GM12864 (cell line): ENCODE results near the gene ADARB1.

ENCODE experiments used
- DNase-seq: peaks from one replicate; pipeline ENCODE4 v3.0.0-alpha.2; 2011; ENCODE audit warnings: low read depth
- H3K4me3 ChIP-seq: 2 replicates; pipeline ENCODE4 v1.5.1; 2011; ENCODE audit warnings: mild to moderate bottlenecking, low read depth, low read length, control low read depth
- CTCF ChIP-seq: IDR thresholded peaks from 2 replicates; pipeline ENCODE4 v1.5.1; 2011; ENCODE audit warnings: low read depth, mild to moderate bottlenecking, moderate library complexity, low read length, control low read depth, inconsistent platforms; ENCODE audit errors: missing control alignments

The ADARB1 gene

DNA sequence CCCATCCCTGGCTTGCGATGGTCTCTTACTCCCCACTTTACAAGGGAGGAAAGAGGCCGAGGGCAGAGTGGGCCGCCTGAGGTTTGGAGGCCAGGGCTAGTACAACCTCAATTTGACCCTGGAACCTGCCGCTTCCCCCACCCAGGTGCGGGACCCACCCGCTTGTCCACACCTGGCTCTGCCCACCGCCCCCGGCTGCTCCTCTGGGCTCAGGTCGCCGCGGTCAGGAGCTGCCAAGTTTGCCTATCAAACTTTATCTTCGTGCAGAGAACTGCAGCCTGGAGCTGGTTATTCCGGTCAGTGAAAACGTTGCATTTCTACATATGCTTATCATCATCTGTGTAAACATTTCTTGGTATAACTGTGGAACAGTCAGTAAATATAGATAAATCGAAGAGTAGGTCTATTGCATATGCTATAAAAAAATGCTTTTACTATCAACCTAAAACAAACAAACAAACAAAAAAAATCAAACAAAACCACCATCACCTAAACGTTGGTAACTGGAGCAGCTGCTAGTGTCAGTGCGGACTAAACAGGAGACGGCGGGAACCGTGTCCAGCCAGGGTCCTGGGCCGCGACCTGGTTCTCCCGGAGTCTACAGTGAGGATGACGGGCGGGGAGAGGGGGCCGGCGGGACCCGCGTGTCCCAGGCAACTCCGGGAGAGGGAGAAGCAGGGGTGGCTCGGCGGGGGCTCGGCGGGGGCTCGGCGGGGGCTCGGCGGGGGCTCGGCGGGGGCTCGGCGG, 906 bp upstream of the ADARB1 start:
- TF ChIP-seq CTCF = no peak
- peak overlapping the region; percentile 83 for H3K4me3 ChIP-seq
- no peak for DNase-seq

- DNase-seq = no peak
- H3K4me3 ChIP-seq = peak overlapping the region; percentile 60
- no peak for TF ChIP-seq CTCF
These were observed 627 bp downstream of the ADARB1 start for GRCh38 chr21:45074818-45075595.

DNA sequence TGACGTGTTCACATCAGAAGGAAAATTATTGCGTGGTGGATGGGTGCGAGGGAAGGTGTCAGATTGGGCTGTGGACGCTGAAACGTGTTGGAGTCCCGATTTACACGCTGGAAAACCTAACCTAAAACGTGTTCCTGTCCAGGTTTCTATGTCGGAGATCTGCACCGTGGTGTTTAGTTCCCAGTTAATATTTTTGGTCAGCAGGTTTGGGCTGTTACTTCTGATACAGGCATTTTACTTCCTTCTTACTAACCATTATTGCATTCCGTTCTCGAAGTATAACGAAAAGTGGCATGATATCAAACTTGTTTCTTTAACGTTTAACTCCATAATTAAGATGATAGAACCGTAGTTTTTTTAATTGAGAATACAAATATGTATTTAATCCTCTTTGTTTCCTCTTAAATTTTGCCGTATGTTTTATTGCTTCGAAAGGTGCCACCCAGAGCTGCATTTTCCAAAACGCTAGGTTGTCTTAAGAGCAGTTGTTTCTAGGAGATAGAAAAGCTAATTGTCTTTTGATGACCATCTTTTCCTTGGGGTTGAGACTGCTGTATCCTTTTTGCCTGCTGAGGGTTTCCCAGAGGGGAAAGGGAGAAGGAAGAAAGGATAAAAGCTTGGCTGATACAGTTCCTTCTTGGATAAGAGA, 1.3 kb downstream of the ADARB1 start:
- H3K4me3 ChIP-seq = peak overlapping the region; percentile 60
- no peak for DNase-seq

GRCh38 chr21:45076245-45076711, 1.9 kb downstream of the ADARB1 start:
- TF ChIP-seq CTCF = no peak
- H3K4me3 ChIP-seq = no peak overlapping the region
- DNase-seq = no peak

More for the DNA sequence above, 1.3 kb downstream of the ADARB1 start:
- no peak for TF ChIP-seq CTCF

- DNase-seq = no peak
- H3K4me3 ChIP-seq = no peak overlapping the region
- TF ChIP-seq CTCF = no peak
These were observed 4.0 kb downstream of the ADARB1 start for GRCh38 chr21:45078371-45078770.

- no peak overlapping the region for H3K4me3 ChIP-seq
- TF ChIP-seq CTCF = no peak
- peak; percentile 8 for DNase-seq
These were observed 4.5 kb downstream of the ADARB1 start for GRCh38 chr21:45078877-45079281.
